Hepatocyte (in vitro differentiated cells): ENCODE measurements around the gene PTPRT.

Experiments
- EZH2 ChIP-seq: fragments of 200-600 bp; sonication (generic); IDR thresholded peaks from 2 replicates; pipeline ENCODE4 v1.6.1; 2016; ENCODE audit warnings: antibody characterized with exemption, mild to moderate bottlenecking, borderline replicate concordance
- EZH2phosphoT487 ChIP-seq: fragments of 200-600 bp; sonication (generic); IDR thresholded peaks from one replicate; pipeline ENCODE4 v1.6.1; 2018; ENCODE audit warnings: antibody characterized with exemption, mild to moderate bottlenecking, low read depth, moderate library complexity; ENCODE audit not compliant: unreplicated experiment, severe bottlenecking
- TF ChIP-seq, protein P1 (sequence below): fragments of 200-600 bp; sonication (generic); IDR thresholded peaks from 2 replicates; pipeline ENCODE4 v1.5.1; 2016; ENCODE audit warnings: antibody characterized with exemption, mild to moderate bottlenecking; ENCODE audit not compliant: poor library complexity

DNA sequence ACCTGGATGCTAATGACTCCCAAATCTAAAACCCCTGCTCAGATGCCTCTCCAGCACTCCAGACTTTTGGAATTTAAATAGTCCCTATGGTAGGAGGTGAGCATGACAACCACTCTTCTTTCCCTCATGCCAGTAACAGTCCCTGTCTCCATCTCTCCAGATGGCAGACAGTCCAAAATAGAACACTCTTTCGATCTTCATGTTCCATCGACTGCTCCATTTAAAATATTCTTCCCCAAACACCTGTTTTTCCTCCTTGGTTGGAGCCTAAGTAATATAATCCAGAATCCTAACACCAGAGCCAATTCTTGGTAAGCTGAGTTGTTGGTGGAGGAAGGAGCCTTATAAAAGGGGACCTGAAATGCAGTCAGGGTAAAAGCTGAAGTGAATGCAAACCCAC, 848.1 kb downstream of the PTPRT start:
- TF ChIP-seq, protein P1, sequence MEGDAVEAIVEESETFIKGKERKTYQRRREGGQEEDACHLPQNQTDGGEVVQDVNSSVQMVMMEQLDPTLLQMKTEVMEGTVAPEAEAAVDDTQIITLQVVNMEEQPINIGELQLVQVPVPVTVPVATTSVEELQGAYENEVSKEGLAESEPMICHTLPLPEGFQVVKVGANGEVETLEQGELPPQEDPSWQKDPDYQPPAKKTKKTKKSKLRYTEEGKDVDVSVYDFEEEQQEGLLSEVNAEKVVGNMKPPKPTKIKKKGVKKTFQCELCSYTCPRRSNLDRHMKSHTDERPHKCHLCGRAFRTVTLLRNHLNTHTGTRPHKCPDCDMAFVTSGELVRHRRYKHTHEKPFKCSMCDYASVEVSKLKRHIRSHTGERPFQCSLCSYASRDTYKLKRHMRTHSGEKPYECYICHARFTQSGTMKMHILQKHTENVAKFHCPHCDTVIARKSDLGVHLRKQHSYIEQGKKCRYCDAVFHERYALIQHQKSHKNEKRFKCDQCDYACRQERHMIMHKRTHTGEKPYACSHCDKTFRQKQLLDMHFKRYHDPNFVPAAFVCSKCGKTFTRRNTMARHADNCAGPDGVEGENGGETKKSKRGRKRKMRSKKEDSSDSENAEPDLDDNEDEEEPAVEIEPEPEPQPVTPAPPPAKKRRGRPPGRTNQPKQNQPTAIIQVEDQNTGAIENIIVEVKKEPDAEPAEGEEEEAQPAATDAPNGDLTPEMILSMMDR = no peak
- no peak for TF ChIP-seq EZH2
- TF ChIP-seq EZH2phosphoT487 = no peak
